DOHH2 (cell line): ENCODE data around the gene USP17L22.
"Not testable (repeated sequence)": the region's sequence is repeated elsewhere in the genome, so short reads cannot be mapped to it uniquely, and the experiment has no call there.

Experiments used
- EZH2phosphoT487 ChIP-seq: fragments of 200-600 bp; sonication (generic); IDR thresholded peaks from 2 replicates; pipeline ENCODE4 v1.6.1; 2017; ENCODE audit warnings: borderline replicate concordance, mild to moderate bottlenecking, antibody characterized with exemption, low read length, moderate library complexity, mixed read lengths
- TF ChIP-seq, protein P1 (sequence below): fragments of 200-600 bp; sonication (generic); IDR thresholded peaks from one replicate; pipeline ENCODE4 v1.5.1; 2014; ENCODE audit warnings: antibody characterized with exemption, mild to moderate bottlenecking, low read depth, low read length; ENCODE audit not compliant: poor library complexity, severe bottlenecking

DNA sequence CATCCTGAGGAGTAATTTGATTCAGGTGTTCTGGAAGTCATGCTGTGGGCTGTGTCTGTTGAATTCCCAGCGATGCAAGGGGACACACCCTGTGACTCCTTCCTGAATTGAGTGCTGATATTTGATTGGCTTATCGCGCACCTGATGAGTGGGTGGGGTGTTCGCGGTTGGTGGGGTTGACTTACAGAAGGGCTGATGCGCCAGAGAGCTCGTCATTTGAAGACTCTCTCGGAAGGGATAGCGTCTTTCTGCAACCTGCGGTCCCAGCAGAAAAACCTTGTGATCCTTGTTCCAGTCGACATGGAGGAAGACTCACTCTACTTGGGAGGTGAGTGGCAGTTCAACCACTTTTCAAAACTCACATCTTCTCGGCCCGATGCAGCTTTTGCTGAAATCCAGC lies 14.3 kb upstream of the USP17L22 start, which contains the start of gene USP17L19:
- TF ChIP-seq, protein P1, sequence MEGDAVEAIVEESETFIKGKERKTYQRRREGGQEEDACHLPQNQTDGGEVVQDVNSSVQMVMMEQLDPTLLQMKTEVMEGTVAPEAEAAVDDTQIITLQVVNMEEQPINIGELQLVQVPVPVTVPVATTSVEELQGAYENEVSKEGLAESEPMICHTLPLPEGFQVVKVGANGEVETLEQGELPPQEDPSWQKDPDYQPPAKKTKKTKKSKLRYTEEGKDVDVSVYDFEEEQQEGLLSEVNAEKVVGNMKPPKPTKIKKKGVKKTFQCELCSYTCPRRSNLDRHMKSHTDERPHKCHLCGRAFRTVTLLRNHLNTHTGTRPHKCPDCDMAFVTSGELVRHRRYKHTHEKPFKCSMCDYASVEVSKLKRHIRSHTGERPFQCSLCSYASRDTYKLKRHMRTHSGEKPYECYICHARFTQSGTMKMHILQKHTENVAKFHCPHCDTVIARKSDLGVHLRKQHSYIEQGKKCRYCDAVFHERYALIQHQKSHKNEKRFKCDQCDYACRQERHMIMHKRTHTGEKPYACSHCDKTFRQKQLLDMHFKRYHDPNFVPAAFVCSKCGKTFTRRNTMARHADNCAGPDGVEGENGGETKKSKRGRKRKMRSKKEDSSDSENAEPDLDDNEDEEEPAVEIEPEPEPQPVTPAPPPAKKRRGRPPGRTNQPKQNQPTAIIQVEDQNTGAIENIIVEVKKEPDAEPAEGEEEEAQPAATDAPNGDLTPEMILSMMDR, result not testable (repeated sequence)
- not testable (repeated sequence) for TF ChIP-seq EZH2phosphoT487
